Liver (tissue), 3 donors: ENCODE results near the gene PTRH1.

Source experiments
- CTCF ChIP-seq: fragments of 150-350 bp; IDR thresholded peaks from 2 replicates; pipeline ENCODE4 v1.5.1; 2017; ENCODE audit warnings: improper control_type of control experiment, low read depth, low read length; ENCODE audit not compliant: missing input control
- EGR1 ChIP-seq, 2 donors: IDR thresholded peaks; 2 replicates each; pipeline ENCODE4 v1.6.1; 2016 to 2018; ENCODE audit warnings: antibody characterized with exemption in 2 of 2, low read depth in 2 of 2
- HNF4A ChIP-seq, 2 donors: conservative IDR thresholded peaks; 2 replicates each; pipeline ENCODE4 v1.6.1; 2016; ENCODE audit warnings: antibody characterized with exemption in 2 of 2, mild to moderate bottlenecking in 2 of 2
- RAD21 ChIP-seq, 2 donors: IDR thresholded peaks; 2 replicates each; pipeline ENCODE4 v1.6.1; 2016; ENCODE audit warnings: antibody characterized with exemption in 2 of 2, mild to moderate bottlenecking in 2 of 2
- SP1 ChIP-seq: IDR thresholded peaks from 2 replicates; pipeline ENCODE4 v1.6.1; 2018; ENCODE audit warnings: antibody characterized with exemption, mild to moderate bottlenecking
- YY1 ChIP-seq: IDR thresholded peaks from 2 replicates; pipeline ENCODE4 v1.6.1; 2016; ENCODE audit warnings: antibody characterized with exemption, mild to moderate bottlenecking
- TF ChIP-seq, protein P1 (sequence below): IDR thresholded peaks from 2 replicates; pipeline ENCODE4 v1.6.1; 2016; ENCODE audit warnings: antibody characterized with exemption
- donor health status: healthy.
- donor health status: healthy.

DNA sequence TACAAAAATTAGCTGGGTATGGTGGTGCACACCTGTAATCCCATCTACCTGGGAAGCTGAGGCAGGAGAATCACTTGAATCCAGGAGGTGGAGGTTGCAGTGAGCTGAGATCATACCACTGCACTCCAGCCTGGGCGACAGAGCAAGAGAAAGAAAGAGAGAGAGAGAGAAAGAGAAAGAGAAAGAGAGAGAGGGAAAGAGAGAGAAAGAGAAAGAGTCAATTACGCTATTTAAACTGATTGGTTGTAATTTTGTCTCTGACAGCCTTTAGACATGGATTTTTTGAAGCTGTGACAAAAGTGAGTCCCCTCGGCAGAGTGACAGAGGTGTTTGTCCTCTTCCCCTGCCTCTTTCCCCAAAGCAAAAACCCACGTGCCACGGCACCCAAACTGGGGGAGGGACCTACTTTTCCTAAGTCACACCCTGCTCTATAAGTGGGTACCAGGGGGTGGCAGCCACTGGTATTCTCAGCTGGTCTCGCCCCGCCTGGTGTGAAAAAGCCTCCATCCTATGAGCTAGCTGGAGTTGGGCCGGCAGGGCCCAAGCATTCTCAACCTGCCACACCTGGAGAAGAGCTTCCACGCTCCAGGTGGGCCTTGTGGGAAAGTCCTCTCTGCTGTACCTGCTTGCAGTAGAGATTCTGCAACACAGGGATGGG is 12.0 kb downstream of the PTRH1 start:
- TF ChIP-seq CTCF (no peak), YY1 (no peak), HNF4A (conservative IDR thresholded peaks at IDR 0.05) (no peak), SP1 (no peak), RAD21 (IDR thresholded peaks at IDR 0.05) (no peak), EGR1 (IDR thresholded peaks at IDR 0.05; ENCODE audit: low read depth in 2 of 2) (no peak)
- TF ChIP-seq, protein P1, sequence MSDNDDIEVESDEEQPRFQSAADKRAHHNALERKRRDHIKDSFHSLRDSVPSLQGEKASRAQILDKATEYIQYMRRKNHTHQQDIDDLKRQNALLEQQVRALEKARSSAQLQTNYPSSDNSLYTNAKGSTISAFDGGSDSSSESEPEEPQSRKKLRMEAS = no peak
